ENCODE results near the gene NPM1.
A peak's percentile ranks its signal among the peaks of the same experiment; 100 is the strongest.
"Not testable (repeated sequence)": the region's sequence is repeated elsewhere in the genome, so short reads cannot be mapped to it uniquely, and the experiment has no call there.

NPM1 gene

DNA sequence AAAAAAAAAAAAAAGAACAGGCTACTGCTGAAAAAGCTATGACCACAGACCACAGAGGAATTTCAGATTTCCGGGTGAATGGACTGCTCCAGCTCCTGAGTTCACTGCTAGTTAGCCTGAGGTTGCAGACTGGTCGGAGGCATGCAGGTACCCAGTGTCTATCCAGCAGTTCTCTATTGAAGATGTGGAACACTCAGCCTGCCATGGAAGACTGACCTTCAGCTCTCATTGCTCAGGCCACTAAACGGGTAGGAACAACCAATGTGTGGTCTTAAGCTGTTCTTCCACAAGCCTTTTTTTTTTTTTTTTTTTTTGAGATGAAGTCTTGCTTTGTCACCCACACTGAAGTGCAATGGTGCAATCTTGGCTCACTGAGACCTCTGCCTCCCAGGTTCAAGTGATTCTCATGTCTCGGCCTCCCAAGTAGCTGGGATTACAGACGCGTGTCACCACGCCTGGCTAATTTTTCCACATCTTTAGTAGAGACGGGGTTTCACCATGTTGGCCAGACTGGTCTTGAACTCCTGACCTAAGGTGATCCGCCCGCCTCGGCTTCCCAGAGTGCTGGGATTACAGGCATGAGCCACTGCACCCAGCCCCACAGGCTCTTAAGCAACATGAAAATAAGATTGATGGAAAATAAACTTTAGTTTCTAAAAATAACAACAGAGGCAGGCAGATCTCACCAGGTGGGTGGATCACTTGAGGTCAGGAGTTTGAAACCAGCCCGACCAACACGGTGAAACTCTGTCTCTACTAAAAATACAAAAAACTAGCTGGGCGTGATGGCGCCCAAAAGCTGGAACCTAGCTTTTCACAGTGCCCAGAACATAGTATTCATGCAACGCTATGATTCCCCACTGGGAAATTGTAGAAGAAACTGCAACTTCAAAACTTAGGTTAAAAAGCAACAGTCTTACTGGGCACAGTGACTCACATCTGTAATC is 20.0 kb upstream of the NPM1 start:
- DNase-seq (ENCODE audit: low spot score): peak; percentile 24
- in situ Hi-C loops (cut with MboI; ENCODE audit: low pct_unique_long_range_greater_than_20kb, low sequenced_read_pairs, unreplicated experiment): no loop called here
- TF ChIP-seq, protein P1, sequence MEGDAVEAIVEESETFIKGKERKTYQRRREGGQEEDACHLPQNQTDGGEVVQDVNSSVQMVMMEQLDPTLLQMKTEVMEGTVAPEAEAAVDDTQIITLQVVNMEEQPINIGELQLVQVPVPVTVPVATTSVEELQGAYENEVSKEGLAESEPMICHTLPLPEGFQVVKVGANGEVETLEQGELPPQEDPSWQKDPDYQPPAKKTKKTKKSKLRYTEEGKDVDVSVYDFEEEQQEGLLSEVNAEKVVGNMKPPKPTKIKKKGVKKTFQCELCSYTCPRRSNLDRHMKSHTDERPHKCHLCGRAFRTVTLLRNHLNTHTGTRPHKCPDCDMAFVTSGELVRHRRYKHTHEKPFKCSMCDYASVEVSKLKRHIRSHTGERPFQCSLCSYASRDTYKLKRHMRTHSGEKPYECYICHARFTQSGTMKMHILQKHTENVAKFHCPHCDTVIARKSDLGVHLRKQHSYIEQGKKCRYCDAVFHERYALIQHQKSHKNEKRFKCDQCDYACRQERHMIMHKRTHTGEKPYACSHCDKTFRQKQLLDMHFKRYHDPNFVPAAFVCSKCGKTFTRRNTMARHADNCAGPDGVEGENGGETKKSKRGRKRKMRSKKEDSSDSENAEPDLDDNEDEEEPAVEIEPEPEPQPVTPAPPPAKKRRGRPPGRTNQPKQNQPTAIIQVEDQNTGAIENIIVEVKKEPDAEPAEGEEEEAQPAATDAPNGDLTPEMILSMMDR (IDR thresholded peaks at IDR 0.05; ENCODE audit: extremely low read depth, insufficient read depth, missing control alignments): no peak

DNA sequence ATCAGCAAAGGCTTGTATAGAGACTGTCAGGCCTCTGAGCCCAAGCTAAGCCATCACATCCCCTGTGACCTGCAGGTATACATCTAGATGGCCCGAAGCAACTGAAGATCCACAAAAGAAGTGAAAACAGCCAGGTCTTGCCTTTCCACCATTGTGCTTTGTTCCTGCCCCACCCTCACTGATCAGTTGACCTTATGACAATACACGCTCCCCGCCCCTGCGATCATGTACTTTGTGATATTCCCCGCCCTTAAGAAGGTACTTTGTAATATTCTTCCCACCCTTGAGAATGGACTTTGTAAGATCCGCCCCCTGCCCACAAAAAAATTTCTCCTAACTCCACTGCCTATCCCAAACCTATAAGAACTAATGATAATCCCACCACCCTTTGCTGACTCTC is 18.6 kb upstream of the NPM1 start:
- DNase-seq (ENCODE audit: low spot score): no peak
- in situ Hi-C loops (cut with MboI; ENCODE audit: low pct_unique_long_range_greater_than_20kb, low sequenced_read_pairs, unreplicated experiment): no loop called here
- TF ChIP-seq, protein P1 (IDR thresholded peaks at IDR 0.05; ENCODE audit: extremely low read depth, insufficient read depth, missing control alignments): no peak

DNA sequence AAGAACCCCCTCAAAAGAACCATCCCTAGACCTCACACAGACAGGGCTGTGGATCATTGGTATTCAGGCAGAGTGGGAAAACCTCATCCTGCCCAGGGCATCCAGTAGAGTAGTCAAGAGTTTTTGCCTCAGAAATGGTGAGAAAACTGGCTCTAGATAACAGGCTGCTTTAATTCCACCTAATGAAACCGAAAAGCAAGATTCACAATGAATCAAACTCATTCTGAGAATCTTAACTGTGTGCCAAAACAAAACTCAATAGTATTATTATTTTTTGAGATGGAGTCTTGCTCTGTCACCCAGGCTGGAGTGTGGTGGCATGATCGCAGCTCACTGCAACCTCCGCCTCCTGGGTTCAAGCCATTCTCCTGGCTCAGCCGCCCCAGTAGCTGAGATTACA is 17.8 kb upstream of the NPM1 start:
- in situ Hi-C loops (cut with MboI; ENCODE audit: low pct_unique_long_range_greater_than_20kb, low sequenced_read_pairs, unreplicated experiment): no loop called here
- TF ChIP-seq, protein P1 (IDR thresholded peaks at IDR 0.05; ENCODE audit: extremely low read depth, insufficient read depth, missing control alignments): no peak
- DNase-seq (ENCODE audit: low spot score): no peak

DNA sequence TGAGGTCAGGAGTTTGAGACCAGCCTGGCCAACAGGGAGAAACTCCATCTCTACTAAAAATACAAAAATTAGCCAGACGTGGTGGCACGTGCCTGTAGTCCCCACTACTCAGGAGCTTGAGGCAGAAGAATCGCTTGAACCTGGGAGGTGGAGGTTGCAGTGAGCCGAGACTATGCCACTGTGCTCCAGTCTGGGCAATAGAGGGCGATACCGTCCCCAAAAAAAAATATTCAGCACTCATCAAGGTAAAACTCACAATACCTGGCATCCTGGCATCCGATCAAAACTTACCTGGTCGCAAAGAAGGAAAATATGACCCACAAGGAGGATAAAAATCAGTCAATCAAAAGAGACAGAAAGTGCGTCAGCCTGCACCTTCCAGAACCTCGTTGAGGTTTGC is 16.8 kb upstream of the NPM1 start:
- in situ Hi-C loops (cut with MboI; ENCODE audit: low pct_unique_long_range_greater_than_20kb, low sequenced_read_pairs, unreplicated experiment); DNase-seq (ENCODE audit: low spot score): not testable (repeated sequence)
- TF ChIP-seq, protein P1 (IDR thresholded peaks at IDR 0.05; ENCODE audit: extremely low read depth, insufficient read depth, missing control alignments): peak; percentile 13

DNA sequence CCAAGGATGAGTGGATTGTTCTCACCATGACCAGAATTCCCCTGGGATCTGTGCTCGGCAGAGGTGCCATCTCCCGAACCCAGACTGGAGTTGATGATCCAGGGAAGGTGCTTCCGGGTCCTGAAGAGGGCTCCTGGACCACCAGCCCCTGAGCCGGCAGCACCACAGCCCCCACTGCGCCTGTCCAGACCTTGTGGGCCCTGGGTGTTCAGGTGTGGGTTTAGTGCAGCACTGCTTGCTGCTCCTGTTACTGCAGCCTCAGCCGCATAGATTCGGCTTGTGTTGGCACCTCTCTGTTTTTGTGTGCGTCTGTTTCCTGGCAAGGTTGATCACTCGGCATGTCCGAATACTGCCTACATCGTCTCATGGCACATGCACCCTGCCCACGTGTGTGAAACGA is 16.3 kb upstream of the NPM1 start:
- DNase-seq (ENCODE audit: low spot score): no peak
- TF ChIP-seq, protein P1 (IDR thresholded peaks at IDR 0.05; ENCODE audit: extremely low read depth, insufficient read depth, missing control alignments): no peak
- in situ Hi-C loops (cut with MboI; ENCODE audit: low pct_unique_long_range_greater_than_20kb, low sequenced_read_pairs, unreplicated experiment): no loop called here

DNA sequence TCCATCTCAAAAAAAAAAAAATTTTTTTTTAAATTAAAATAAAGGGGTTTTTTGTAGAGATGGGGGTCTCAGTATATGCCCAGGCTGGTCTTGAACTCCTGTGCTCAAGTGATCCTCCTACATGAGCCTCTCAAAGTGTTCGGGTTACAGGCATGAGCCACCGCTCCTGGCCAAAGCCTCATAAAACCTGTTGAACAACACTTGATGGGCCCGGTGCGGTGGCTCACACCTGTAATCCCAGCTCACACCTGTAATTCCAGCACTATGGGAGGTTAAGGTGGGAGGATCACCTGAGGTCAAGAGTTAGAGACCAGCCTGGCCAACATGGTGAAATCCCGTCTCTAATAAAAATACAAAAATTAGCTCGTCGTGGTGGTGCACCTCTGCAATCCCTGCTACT is 7.7 kb upstream of the NPM1 start:
- TF ChIP-seq, protein P1 (IDR thresholded peaks at IDR 0.05; ENCODE audit: extremely low read depth, insufficient read depth, missing control alignments): no peak
- in situ Hi-C loops (cut with MboI; ENCODE audit: low pct_unique_long_range_greater_than_20kb, low sequenced_read_pairs, unreplicated experiment): no loop called here

DNA sequence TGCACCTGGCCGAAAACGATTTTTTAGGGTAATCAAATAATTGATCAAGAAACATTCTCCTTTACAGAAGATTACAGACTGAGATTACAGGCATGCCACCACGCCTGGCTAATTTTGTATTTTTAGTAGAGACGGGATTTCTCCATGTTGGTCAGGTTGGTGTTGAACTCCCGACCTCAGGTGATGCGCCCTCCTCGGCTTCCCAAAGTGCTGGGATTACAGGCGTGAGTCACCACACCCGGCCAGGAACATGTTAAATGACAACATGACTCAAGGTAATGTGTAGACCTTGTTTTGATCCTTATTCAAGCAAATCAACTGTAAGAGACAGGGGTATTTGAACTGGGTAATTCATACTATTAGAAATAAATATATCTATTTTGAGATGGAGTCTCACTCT is 3.2 kb upstream of the NPM1 start:
- in situ Hi-C loops (cut with MboI; ENCODE audit: low pct_unique_long_range_greater_than_20kb, low sequenced_read_pairs, unreplicated experiment); DNase-seq (ENCODE audit: low spot score): not testable (repeated sequence)

More for the DNA sequence above, 7.7 kb upstream of the NPM1 start:
- DNase-seq (ENCODE audit: low spot score): no peak

DNA sequence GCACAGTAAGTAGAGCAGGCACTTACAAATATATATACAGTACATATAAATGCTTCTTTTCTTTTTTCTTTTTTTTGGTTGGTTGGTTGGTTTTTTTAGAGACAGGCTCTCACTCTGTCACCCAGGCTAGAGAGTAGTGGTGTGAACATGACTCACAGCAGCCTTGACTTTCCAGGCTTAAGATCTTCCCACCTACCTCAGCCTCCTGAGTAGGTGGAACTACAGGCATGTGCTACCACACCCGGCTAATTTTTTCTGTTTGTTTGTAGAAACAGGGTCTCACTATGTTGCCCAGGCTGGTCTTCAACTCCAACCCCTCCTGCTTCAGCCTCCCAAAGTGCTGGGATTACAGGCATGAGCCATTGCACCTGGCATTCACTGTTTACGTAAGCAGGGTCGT is 2.6 kb upstream of the NPM1 start:
- in situ Hi-C loops (cut with MboI; ENCODE audit: low pct_unique_long_range_greater_than_20kb, low sequenced_read_pairs, unreplicated experiment): not testable (repeated sequence)

More for the DNA sequence above, 2.6 kb upstream of the NPM1 start:
- not testable (repeated sequence) for DNase-seq (ENCODE audit: low spot score)

Measured in GM13977 (cell line).